ENCODE measurements around the gene CNKSR3.
"Not testable (repeated sequence)": the region's sequence is repeated elsewhere in the genome, so short reads cannot be mapped to it uniquely, and the experiment has no call there.

Gene CNKSR3

DNA sequence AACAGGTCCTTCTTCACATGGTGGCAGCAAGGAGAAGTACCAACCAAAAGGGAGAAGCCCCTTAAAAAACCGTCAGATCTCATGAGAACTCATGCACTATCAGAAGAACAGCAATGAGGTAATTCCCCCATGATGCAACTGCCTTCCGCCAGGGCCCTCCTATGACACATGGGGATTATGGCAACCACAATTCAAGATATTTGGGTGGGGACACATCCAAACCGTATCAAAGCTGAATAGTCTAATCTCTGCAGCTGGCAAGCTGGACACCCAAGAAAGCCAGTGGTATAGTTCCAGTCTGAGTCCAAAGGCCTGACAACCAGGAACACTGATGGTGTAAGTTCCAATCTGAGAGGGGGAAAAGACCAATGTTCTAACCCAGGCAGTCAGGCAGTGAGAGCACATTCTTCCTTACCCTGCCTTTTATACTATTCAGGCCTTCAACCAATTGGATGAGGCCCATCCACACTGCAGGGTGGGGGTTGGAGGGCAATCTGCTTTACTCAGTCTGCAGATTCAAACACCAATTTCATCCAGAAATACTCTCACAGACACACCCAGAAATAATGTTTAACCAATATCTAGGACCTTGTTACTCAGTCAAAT, 17.9 kb upstream of the CNKSR3 start:
- no peak for DNase-seq (ENCODE audit: low read depth)

DNA sequence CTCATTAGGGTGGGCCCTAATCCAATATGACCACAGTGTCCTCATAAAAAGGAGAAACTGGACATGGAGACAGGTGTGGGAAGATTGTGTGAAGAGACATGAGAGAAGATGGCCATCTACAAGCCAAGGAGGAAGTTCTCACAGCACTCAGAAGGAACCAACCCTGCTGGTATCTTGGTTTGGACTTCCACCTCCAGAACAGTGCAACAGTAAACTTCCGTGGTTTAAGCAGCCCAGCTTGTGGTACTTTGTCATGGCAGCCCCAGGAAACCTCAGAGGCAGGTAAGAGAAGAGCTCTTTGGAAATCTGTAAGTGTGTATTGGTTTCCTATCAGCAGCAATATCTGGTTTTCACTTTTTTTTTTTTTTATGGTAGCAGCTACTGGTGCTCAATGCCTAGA, 16.5 kb upstream of the CNKSR3 start:
- DNase-seq (ENCODE audit: low read depth) = no peak

- DNase-seq (ENCODE audit: low read depth) = no peak
These were observed 12.1 kb upstream of the CNKSR3 start for GRCh38 chr6:154522576-154522975.

DNA sequence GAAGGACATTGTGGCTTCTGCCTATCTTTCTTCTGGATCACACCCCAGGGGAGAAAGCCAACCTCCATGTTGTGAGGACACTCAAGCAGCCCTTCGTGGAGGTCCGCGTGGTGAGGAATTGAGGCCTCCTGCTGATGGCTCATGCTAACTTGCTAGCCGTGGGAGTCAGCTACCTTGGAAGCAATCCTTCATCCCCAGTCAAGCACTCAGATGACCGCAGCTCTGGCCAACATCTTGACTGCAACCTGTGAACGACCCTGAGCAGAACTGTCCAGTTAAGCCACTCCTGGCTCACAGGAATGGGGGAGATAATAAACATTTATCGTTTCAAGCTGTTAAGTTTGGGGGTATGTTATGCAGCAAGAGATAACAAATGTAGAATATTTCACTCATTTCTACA, 10.9 kb upstream of the CNKSR3 start:
- DNase-seq (ENCODE audit: low read depth) = no peak

GRCh38 chr6:154520280-154520679, 9.8 kb upstream of the CNKSR3 start:
- no peak for DNase-seq (ENCODE audit: low read depth)

DNA sequence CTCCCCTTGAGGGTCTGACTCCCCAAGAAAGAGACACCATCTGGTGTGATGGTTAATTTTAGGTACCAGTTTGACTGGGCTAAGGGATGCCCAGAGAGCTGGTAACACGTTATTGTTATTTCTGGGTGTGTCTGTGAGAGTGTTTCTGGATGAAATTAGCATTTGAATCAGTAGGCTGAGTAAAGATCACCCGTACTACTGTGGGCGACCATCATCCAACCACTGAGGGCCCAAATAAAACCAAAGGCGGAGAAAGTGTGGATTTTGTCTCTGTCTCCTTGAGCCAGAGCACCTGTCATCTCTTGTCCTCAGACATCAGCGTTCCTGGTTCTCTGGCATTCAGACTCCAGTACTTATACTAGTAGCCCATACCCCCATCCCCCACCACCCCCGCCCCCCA, 7.9 kb upstream of the CNKSR3 start:
- DNase-seq (ENCODE audit: low read depth) = no peak

- DNase-seq (ENCODE audit: low read depth) = no peak
These were observed 5.8 kb upstream of the CNKSR3 start for GRCh38 chr6:154516276-154516675.

GRCh38 chr6:154515826-154516225, 5.3 kb upstream of the CNKSR3 start:
- DNase-seq (ENCODE audit: low read depth) = no peak

GRCh38 chr6:154515076-154515475, 4.6 kb upstream of the CNKSR3 start:
- not testable (repeated sequence) for DNase-seq (ENCODE audit: low read depth)

DNA sequence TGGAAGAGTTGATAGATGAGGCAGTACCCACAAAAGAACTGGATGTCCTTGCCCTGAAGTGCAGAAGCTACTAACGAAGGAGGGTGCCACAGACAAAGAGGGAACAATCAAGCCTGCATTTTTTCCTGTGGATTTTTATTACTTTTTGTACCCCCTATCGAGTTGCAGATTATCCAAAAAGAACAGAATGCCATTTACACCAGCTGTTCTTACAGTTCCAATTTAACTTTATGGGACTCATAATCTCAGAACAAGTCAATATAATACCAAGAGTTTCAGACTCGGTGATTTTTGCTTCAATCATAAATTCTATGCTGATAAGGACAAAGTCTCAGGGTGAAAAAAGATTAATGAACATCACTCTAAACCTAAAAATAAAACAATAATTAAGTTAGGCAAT, 4.0 kb upstream of the CNKSR3 start:
- no peak for DNase-seq (ENCODE audit: low read depth)

DNA sequence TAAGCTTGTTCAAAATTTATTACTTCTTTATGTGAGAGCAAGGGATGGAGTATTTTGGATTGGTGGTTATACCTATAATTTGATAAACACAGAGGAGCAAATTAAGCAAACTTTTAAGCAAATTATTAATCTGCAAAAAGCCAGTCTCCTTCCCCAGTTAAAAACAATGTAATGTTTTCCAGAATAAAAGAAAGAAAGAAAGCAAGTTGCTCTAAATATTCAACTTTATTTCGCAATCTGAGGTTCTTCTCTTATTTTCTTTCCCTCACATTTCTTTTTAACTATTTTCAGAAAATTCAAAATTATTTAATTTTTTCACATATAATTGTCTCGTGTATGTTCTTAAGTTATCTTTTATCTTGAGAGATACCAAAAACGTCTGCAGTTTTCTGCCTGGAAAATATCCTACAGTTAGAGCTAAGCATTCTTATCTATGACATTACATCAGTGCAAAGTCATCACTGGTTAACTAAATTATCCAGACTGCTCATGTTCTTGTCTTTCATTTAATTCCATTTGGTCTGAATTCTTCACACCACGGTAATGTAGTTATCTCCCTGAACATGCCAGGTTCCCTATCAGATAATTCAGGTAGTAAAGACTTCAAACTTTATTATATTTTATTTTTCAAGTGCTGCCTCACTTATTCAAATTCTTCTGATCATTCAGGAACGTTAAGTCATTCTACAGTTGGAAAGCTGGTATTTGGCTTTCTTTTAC, 3.3 kb upstream of the CNKSR3 start:
- no peak for DNase-seq (ENCODE audit: low read depth)

- DNase-seq (ENCODE audit: low read depth) = no peak
These were observed 1.7 kb upstream of the CNKSR3 start for GRCh38 chr6:154512201-154512600.

- no peak for DNase-seq (ENCODE audit: low read depth)
These were observed 1.3 kb upstream of the CNKSR3 start for GRCh38 chr6:154511791-154512190.

DNA sequence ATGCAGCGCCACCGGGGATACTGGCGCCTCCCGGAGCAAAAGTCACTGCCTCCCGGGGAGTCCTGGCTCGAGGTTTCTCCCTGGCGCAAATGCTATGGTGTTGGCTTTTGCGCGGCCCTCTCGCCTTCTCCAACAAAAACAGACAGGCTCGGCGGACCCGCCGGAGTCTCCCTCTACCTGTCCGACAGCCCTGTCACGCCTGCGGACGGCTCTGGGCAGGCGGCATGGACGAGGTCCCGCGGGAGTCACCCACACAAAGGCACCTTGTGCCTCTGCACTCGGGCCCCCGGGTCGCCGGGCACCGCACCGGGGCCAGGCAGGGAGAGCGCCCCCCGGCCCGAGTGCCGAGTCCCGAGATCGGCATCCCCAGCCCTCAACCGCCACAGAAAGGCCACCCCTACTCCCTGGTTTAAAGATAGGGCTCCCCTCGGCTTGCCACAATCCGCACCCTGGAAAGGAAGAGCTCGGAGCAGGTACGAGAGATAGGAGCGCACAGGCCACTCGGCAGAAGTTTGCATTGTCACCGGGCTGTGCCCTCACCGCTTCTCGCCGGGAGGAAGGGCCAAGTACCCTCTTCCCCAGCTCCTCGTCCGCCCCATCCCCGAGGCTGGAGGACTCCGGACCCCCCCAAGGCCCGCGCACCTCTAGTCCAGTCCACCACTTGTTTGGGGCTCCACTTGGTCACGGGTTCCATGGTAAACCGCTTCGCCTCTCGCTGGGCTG, 903 bp downstream of the CNKSR3 start:
- no peak for DNase-seq (ENCODE audit: low read depth)

DNA sequence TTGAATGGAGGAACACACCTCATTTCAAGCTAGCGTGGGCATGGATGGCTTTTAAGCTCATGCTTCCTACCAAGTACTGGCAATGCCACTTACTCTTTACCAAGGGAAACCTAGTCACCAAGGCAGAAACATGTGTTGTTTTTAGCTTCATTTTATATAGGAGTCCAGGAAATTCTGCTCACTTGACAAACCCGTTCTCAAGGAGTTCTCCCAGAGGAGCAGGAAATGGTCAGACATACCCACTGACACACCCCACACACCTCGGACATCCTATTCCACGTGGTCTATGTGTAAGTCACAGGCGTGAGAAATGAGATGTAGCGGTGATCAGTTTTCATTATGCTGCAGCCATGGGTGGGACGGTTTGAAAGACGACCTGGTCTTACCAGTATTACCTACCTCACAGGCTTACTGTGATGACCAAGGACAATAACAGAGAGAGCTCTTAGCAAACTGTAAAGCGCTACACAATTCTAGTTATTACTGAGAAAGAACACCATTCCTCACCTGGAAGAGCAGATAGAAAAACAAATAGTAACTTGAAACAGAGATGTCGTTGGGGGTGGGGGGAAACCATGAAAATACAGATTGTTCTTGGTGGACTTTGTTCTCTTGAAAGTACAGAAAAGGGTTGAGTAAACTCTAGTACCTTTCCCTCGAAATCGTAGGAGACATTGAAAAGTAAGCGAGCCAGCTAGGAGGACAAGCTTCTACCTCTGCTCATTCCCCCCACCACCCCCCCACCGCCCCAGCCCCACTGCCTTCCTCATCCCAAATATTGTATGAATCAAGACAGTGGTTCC, 1.7 kb downstream of the CNKSR3 start:
- no peak for DNase-seq (ENCODE audit: low read depth)

GRCh38 chr6:154506991-154507898, 3.2 kb downstream of the CNKSR3 start:
- DNase-seq (ENCODE audit: low read depth) = no peak

GRCh38 chr6:154506582-154506981, 3.9 kb downstream of the CNKSR3 start:
- no peak for DNase-seq (ENCODE audit: low read depth)

DNA sequence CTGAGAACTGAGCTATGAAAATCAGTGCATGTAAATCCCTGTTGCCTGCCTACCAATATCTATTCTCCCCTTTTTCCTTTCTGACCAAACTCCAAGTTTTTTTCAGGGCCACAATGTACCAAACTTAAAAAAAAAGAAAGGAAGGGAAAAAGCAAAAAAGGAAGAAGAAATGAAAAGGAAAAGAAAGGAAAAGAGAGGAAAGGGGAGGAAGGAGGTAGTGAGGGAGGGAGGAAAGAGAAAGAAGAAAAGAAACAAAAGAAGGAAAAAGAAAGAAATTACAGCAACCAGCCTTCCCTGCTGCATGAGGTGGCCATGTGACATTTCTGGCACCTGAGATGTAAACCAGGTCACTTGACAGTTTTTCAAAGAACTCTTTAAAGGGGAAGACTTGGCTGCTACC, 4.4 kb downstream of the CNKSR3 start:
- DNase-seq (ENCODE audit: low read depth) = no peak

DNA sequence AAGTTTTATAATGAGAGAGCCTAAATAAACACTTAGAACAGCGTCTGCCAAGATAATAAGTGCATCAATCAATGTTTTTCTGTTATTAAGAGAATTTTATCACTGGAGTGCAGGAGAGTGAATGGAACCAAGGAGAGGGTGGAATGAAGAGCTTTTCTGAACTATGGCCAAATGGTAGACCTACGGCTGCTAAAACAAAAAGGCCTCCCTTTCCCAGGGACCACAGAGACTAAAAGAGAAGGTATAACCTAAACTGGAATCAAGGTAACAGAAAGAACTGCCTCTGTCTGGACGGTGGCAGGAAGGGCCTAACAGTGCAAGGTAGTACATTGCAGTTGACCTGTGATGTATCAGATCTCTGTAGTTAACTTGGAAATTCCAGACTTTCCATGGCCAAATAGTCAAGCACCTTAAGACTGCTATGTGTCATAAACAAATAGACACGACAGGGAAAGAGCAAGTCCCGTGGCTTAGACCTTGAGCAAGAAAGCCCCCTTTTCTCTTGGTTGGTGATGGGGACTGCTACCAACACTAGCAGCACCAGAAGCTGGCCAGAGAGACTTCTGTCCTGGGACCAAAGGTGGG, 5.5 kb downstream of the CNKSR3 start:
- DNase-seq (ENCODE audit: low read depth) = no peak

- no peak for DNase-seq (ENCODE audit: low read depth)
These were observed 6.4 kb downstream of the CNKSR3 start for GRCh38 chr6:154504102-154504501.

- DNase-seq (ENCODE audit: low read depth) = no peak
These were observed 6.8 kb downstream of the CNKSR3 start for GRCh38 chr6:154503658-154504057.
